ENCODE measurements around the gene IRF2.

- no peak for TF ChIP-seq PBX3 (IDR thresholded peaks at IDR 0.05)
- no peak for TF ChIP-seq POLR2AphosphoS2 (conservative IDR thresholded peaks at IDR 0.05; ENCODE audit: low read length)
- TF ChIP-seq, protein P1, sequence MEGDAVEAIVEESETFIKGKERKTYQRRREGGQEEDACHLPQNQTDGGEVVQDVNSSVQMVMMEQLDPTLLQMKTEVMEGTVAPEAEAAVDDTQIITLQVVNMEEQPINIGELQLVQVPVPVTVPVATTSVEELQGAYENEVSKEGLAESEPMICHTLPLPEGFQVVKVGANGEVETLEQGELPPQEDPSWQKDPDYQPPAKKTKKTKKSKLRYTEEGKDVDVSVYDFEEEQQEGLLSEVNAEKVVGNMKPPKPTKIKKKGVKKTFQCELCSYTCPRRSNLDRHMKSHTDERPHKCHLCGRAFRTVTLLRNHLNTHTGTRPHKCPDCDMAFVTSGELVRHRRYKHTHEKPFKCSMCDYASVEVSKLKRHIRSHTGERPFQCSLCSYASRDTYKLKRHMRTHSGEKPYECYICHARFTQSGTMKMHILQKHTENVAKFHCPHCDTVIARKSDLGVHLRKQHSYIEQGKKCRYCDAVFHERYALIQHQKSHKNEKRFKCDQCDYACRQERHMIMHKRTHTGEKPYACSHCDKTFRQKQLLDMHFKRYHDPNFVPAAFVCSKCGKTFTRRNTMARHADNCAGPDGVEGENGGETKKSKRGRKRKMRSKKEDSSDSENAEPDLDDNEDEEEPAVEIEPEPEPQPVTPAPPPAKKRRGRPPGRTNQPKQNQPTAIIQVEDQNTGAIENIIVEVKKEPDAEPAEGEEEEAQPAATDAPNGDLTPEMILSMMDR (IDR thresholded peaks at IDR 0.05), result no peak
- no peak for TF ChIP-seq RNF2 (IDR thresholded peaks at IDR 0.05; ENCODE audit: borderline replicate concordance, low read depth)
- no peak for TF ChIP-seq BHLHE40 (IDR thresholded peaks at IDR 0.05; ENCODE audit: low read depth, low read length)
- no peak for TF ChIP-seq JUNB (IDR thresholded peaks at IDR 0.05)
- TF ChIP-seq CHD2 (IDR thresholded peaks at IDR 0.05; ENCODE audit: low read length, partially characterized antibody), result no peak
- TF ChIP-seq POLR2A (IDR thresholded peaks at IDR 0.05; ENCODE audit: low read length), result no peak
- TF ChIP-seq, protein P2, sequence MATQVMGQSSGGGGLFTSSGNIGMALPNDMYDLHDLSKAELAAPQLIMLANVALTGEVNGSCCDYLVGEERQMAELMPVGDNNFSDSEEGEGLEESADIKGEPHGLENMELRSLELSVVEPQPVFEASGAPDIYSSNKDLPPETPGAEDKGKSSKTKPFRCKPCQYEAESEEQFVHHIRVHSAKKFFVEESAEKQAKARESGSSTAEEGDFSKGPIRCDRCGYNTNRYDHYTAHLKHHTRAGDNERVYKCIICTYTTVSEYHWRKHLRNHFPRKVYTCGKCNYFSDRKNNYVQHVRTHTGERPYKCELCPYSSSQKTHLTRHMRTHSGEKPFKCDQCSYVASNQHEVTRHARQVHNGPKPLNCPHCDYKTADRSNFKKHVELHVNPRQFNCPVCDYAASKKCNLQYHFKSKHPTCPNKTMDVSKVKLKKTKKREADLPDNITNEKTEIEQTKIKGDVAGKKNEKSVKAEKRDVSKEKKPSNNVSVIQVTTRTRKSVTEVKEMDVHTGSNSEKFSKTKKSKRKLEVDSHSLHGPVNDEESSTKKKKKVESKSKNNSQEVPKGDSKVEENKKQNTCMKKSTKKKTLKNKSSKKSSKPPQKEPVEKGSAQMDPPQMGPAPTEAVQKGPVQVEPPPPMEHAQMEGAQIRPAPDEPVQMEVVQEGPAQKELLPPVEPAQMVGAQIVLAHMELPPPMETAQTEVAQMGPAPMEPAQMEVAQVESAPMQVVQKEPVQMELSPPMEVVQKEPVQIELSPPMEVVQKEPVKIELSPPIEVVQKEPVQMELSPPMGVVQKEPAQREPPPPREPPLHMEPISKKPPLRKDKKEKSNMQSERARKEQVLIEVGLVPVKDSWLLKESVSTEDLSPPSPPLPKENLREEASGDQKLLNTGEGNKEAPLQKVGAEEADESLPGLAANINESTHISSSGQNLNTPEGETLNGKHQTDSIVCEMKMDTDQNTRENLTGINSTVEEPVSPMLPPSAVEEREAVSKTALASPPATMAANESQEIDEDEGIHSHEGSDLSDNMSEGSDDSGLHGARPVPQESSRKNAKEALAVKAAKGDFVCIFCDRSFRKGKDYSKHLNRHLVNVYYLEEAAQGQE (IDR thresholded peaks at IDR 0.05), result no peak
- TF ChIP-seq FOSL2 (IDR thresholded peaks at IDR 0.05), result no peak
- no peak for TF ChIP-seq FOSL2 (CRISPR knock-in tag; IDR thresholded peaks at IDR 0.05)
- TF ChIP-seq USF2 (IDR thresholded peaks at IDR 0.05), result no peak
- TF ChIP-seq RAD21 (conservative IDR thresholded peaks at IDR 0.05 in 1 of 2, IDR thresholded peaks at IDR 0.05 in 1 of 2), result no peak
Observed at GRCh38 chr4:184432127-184432922, 42.0 kb downstream of the IRF2 start.
